Endothelial cell (in vitro differentiated cells): ENCODE data around the gene ANXA2R. TPM values are rescaled to one million over a fixed set of nuclear protein-coding genes. Genes with fewer than 3 reads are reported as not detected.
"Not testable (repeated sequence)": the region's sequence is repeated elsewhere in the genome, so short reads cannot be mapped to it uniquely, and the experiment has no call there.

Source experiments
- DNase-seq: peaks from one replicate; pipeline ENCODE4 v3.0.0; 2021; ENCODE audit warnings: low spot score
- H3K27ac Mint-ChIP-seq: one replicate; pipeline ENCODE4 v1.8.0; 2021; ENCODE audit warnings: mixed read lengths, inconsistent platforms; ENCODE audit not compliant: unreplicated experiment
- H3K27me3 Mint-ChIP-seq: one replicate; pipeline ENCODE4 v1.8.0; 2021; ENCODE audit warnings: mild to moderate bottlenecking, moderate library complexity, mixed read lengths, inconsistent platforms; ENCODE audit not compliant: unreplicated experiment
- H3K36me3 Mint-ChIP-seq: one replicate; pipeline ENCODE4 v1.8.0; 2021; ENCODE audit warnings: mild to moderate bottlenecking, low read depth, mixed read lengths, inconsistent platforms; ENCODE audit not compliant: unreplicated experiment
- H3K4me1 Mint-ChIP-seq: one replicate; pipeline ENCODE4 v1.8.0; 2021; ENCODE audit warnings: mild to moderate bottlenecking, mixed read lengths, inconsistent platforms; ENCODE audit not compliant: unreplicated experiment
- H3K4me3 Mint-ChIP-seq: one replicate; pipeline ENCODE4 v1.8.0; 2021; ENCODE audit warnings: mild to moderate bottlenecking, mixed read lengths, inconsistent platforms; ENCODE audit not compliant: unreplicated experiment
- H3K9me3 Mint-ChIP-seq: one replicate; pipeline ENCODE4 v1.8.0; 2021; ENCODE audit warnings: mixed read lengths, inconsistent platforms; ENCODE audit not compliant: unreplicated experiment
- CTCF ChIP-seq: fragments of 200-600 bp; sonication (generic); IDR thresholded peaks from one replicate; pipeline ENCODE4 v1.5.0; 2021; ENCODE audit warnings: antibody characterized with exemption; ENCODE audit not compliant: unreplicated experiment
- total RNA-seq: library from RNA; stranded (reverse); fragmentation: NEBNext Ultra II Directional; extraction: Animal tissue kit (Norgen Biotek cat#: 25700); gene quantifications from one replicate; pipeline ENCODE4 v1.2.1, GENCODE V29; 2021; ENCODE audit not compliant: unreplicated experiment

Gene ANXA2R
- total RNA-seq, 1 donor from 2014 or later, result 1.1 TPM

- TF ChIP-seq CTCF, result no peak
- no peak overlapping the region for H3K4me3 Mint-ChIP-seq
- peaks cover 3% of the 10 kb centered on the region for H3K36me3 Mint-ChIP-seq
- peak overlapping the region; percentile 72 for H3K27ac Mint-ChIP-seq
- H3K4me1 Mint-ChIP-seq, result peaks cover 31% of the 10 kb centered on the region
- no peaks in the 10 kb centered on the region for H3K9me3 Mint-ChIP-seq
- peaks cover 18% of the 10 kb centered on the region for H3K27me3 Mint-ChIP-seq
- peak; percentile 41 for DNase-seq
Observed at GRCh38 chr5:43034591-43034968, 5.5 kb downstream of the ANXA2R start.

- Mint-ChIP-seq H3K36me3 (peaks cover 3% of the 10 kb centered on the region), H3K4me1 (peaks cover 27% of the 10 kb centered on the region), H3K27me3 (peaks cover 18% of the 10 kb centered on the region), H3K27ac (peak overlapping the region; percentile 72), H3K9me3 (no peaks in the 10 kb centered on the region), H3K4me3 (no peak overlapping the region)
- DNase-seq, result no peak
- no peak for TF ChIP-seq CTCF
Observed at GRCh38 chr5:43033841-43034590, 6.1 kb downstream of the ANXA2R start.

- Mint-ChIP-seq H3K27me3 (peaks cover 6% of the 10 kb centered on the region), H3K9me3 (no peaks in the 10 kb centered on the region)
- no peak for TF ChIP-seq CTCF
Observed at GRCh38 chr5:43027054-43027785, 12.9 kb downstream of the ANXA2R start.

GRCh38 chr5:43025184-43025950 lies 14.8 kb downstream of the ANXA2R start:
- not testable (repeated sequence) for H3K4me3 Mint-ChIP-seq, H3K27ac Mint-ChIP-seq, DNase-seq, H3K27me3 Mint-ChIP-seq, H3K9me3 Mint-ChIP-seq, H3K36me3 Mint-ChIP-seq, H3K4me1 Mint-ChIP-seq

More at GRCh38 chr5:43027054-43027785, 12.9 kb downstream of the ANXA2R start:
- Mint-ChIP-seq H3K27ac (no peak overlapping the region), H3K4me3 (no peak overlapping the region), H3K36me3 (no peaks in the 10 kb centered on the region), H3K4me1 (peaks cover 5% of the 10 kb centered on the region)
- DNase-seq, result no peak

GRCh38 chr5:43024217-43024616 lies 15.9 kb downstream of the ANXA2R start:
- Mint-ChIP-seq H3K9me3 (no peaks in the 10 kb centered on the region), H3K36me3 (no peaks in the 10 kb centered on the region), H3K27me3 (peaks cover 8% of the 10 kb centered on the region), H3K4me3 (no peak overlapping the region), H3K4me1 (peaks cover 11% of the 10 kb centered on the region), H3K27ac (no peak overlapping the region)
- TF ChIP-seq CTCF, result no peak
- DNase-seq, result no peak
